Neutrophil (primary cell): ENCODE data around the gene CASKIN2.
"Not testable (repeated sequence)": the region's sequence is repeated elsewhere in the genome, so short reads cannot be mapped to it uniquely, and the experiment has no call there.

Source experiments
- H3K27ac ChIP-seq: fragments of 200-600 bp; sonication (generic); 2 replicates; pipeline ENCODE4 v1.5.1; 2016; ENCODE audit warnings: mild to moderate bottlenecking, moderate library complexity
- H3K27me3 ChIP-seq: fragments of 200-600 bp; sonication (generic); 2 replicates; pipeline ENCODE4 v1.6.0; 2016; ENCODE audit warnings: mild to moderate bottlenecking
- H3K36me3 ChIP-seq: fragments of 200-600 bp; sonication (generic); 2 replicates; pipeline ENCODE4 v1.5.1; 2017
- H3K4me1 ChIP-seq, 2 experiments: fragments of 200-600 bp in 1 of 2; sonication (generic) in 1 of 2; 1 replicate in 1 of 2; 2 replicates in 1 of 2; pipeline versions ENCODE4 v1.5.1 to v1.6.1; 2013 to 2016; ENCODE audit warnings: low read depth in 1 of 2, low read length in 1 of 2, mild to moderate bottlenecking in 1 of 2, moderate library complexity in 1 of 2; ENCODE audit not compliant: control insufficient read depth in 1 of 2, insufficient read depth in 1 of 2
- H3K4me3 ChIP-seq, 2 experiments: fragments of 200-600 bp in 1 of 2; sonication (generic) in 1 of 2; 1 replicate in 1 of 2; 2 replicates in 1 of 2; pipeline ENCODE4 v1.5.1; 2013 to 2016; ENCODE audit warnings: low read depth in 1 of 2, low read length in 1 of 2, mild to moderate bottlenecking in 1 of 2, moderate library complexity in 1 of 2
- H3K9me3 ChIP-seq: fragments of 200-600 bp; sonication (generic); 2 replicates; pipeline ENCODE4 v1.5.1; 2016
- CTCF ChIP-seq: fragments of 200-600 bp; sonication (generic); IDR thresholded peaks from 2 replicates; pipeline ENCODE4 v1.5.1; 2016; ENCODE audit warnings: antibody characterized with exemption

Gene CASKIN2

GRCh38 chr17:75480281-75480680 is 35.1 kb downstream of the CASKIN2 start:
- Histone ChIP-seq H3K27me3 (no peaks in the 10 kb centered on the region), H3K4me1 (no peaks in the 10 kb centered on the region), H3K36me3 (peaks cover 22% of the 10 kb centered on the region), H3K9me3 (no peaks in the 10 kb centered on the region), H3K27ac (no peak overlapping the region), H3K4me3 (no peak overlapping the region)
- no peak for TF ChIP-seq CTCF

- no peak for TF ChIP-seq CTCF
- H3K36me3 ChIP-seq: peaks cover 30% of the 10 kb centered on the region
- H3K9me3 ChIP-seq: no peaks in the 10 kb centered on the region
- H3K4me1 ChIP-seq: no peaks in the 10 kb centered on the region
- H3K27me3 ChIP-seq: no peaks in the 10 kb centered on the region
- no peak overlapping the region for H3K27ac ChIP-seq
- no peak overlapping the region for H3K4me3 ChIP-seq
Measured at GRCh38 chr17:75478508-75478907, 36.8 kb downstream of the CASKIN2 start.

- not testable (repeated sequence) for H3K27ac ChIP-seq, H3K9me3 ChIP-seq, H3K4me1 ChIP-seq, H3K4me3 ChIP-seq, H3K27me3 ChIP-seq
- peaks cover 39% of the 10 kb centered on the region for H3K36me3 ChIP-seq
Measured at GRCh38 chr17:75477490-75477862, 37.9 kb downstream of the CASKIN2 start.

GRCh38 chr17:75476752-75477489 is 38.4 kb downstream of the CASKIN2 start:
- no peak for TF ChIP-seq CTCF
- no peak overlapping the region for H3K27ac ChIP-seq
- H3K27me3 ChIP-seq: no peaks in the 10 kb centered on the region
- peaks cover 44% of the 10 kb centered on the region for H3K36me3 ChIP-seq
- H3K9me3 ChIP-seq: no peaks in the 10 kb centered on the region
- no peaks in the 10 kb centered on the region for H3K4me1 ChIP-seq
- H3K4me3 ChIP-seq: no peak overlapping the region

GRCh38 chr17:75476271-75476671 is 39.1 kb downstream of the CASKIN2 start:
- Histone ChIP-seq H3K36me3 (peaks cover 46% of the 10 kb centered on the region), H3K27me3 (no peaks in the 10 kb centered on the region), H3K4me3 (no peak overlapping the region), H3K27ac (no peak overlapping the region), H3K9me3 (no peaks in the 10 kb centered on the region), H3K4me1 (no peaks in the 10 kb centered on the region)
- no peak for TF ChIP-seq CTCF

GRCh38 chr17:75475851-75476250 is 39.5 kb downstream of the CASKIN2 start:
- Histone ChIP-seq H3K27me3 (no peaks in the 10 kb centered on the region), H3K9me3 (no peaks in the 10 kb centered on the region), H3K4me3 (no peak overlapping the region), H3K4me1 (no peaks in the 10 kb centered on the region), H3K27ac (no peak overlapping the region), H3K36me3 (peaks cover 46% of the 10 kb centered on the region)
- TF ChIP-seq CTCF: no peak
